ENCODE data around the gene SPRY4. TPM values are rescaled to one million over a fixed set of nuclear protein-coding genes. Genes with fewer than 3 reads are reported as not detected.
A peak's percentile ranks its signal among the peaks of the same experiment; 100 is the strongest.

SPRY4 gene
- total RNA-seq, 1 donor from 2014 or later, result 14.8 TPM

DNA sequence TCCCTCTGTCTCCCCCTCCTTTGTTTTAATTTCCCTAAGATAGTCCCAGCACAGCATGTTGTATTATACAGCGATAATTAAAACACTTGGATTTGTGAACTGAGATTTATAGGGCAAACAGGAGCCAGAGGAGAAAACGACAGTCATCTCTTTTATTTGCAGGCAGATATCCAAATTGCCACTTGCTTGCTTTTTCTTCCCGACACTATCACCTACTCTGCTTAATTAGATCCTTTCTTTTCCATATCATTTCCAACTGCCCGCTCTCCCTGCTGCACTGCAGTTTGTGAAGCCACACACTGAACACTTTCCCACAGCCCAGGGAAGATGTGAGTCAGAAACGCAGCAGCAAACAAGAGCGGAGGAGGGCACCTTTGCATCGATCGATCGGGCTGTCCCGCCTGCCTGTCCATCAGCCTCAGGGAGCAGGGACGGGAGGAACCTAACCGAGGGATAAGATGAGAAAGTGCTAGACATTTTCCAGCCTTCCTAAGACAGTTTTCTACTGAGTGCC, 35.8 kb upstream of the SPRY4 start:
- peak overlapping the region; percentile 17 for H3K4me3 Mint-ChIP-seq (ENCODE audit: low read depth)
- H3K4me1 Mint-ChIP-seq (ENCODE audit: low read depth), result peaks cover 20% of the 10 kb centered on the region
- H3K27me3 Mint-ChIP-seq, result no peaks in the 10 kb centered on the region
- H3K36me3 Mint-ChIP-seq (ENCODE audit: insufficient read depth), result no peaks in the 10 kb centered on the region
- no peaks in the 10 kb centered on the region for H3K9me3 Mint-ChIP-seq (ENCODE audit: low read depth)
- TF ChIP-seq, protein P1, sequence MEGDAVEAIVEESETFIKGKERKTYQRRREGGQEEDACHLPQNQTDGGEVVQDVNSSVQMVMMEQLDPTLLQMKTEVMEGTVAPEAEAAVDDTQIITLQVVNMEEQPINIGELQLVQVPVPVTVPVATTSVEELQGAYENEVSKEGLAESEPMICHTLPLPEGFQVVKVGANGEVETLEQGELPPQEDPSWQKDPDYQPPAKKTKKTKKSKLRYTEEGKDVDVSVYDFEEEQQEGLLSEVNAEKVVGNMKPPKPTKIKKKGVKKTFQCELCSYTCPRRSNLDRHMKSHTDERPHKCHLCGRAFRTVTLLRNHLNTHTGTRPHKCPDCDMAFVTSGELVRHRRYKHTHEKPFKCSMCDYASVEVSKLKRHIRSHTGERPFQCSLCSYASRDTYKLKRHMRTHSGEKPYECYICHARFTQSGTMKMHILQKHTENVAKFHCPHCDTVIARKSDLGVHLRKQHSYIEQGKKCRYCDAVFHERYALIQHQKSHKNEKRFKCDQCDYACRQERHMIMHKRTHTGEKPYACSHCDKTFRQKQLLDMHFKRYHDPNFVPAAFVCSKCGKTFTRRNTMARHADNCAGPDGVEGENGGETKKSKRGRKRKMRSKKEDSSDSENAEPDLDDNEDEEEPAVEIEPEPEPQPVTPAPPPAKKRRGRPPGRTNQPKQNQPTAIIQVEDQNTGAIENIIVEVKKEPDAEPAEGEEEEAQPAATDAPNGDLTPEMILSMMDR (IDR thresholded peaks at IDR 0.05; ENCODE audit: unreplicated experiment), result no peak
- peak overlapping the region; percentile 67 for H3K27ac Mint-ChIP-seq
- peak; percentile 46 for DNase-seq (ENCODE audit: low spot score, unreplicated experiment)

DNA sequence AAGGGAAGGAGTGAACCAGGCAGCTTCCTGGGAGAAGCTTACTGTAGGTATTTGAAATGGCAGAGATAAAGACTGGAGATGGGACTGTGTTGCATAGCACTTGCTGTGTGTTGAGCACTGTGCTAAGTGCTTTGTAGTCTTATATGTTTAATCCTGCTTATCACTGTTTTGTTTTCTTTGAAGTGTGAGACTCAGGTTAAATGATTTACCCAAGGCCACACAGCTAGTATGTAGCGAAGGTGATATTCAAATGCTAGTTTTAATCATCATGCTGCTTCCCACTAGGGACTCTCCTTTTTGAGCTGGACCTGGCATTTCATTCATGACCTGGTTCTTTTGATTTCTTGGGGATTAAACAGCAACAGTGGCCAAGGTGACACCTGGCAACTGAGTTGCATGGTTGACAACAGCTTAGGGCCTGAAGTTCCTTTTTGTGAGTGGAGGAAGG, 35.3 kb upstream of the SPRY4 start:
- no peak for DNase-seq (ENCODE audit: low spot score, unreplicated experiment)
- no peaks in the 10 kb centered on the region for H3K36me3 Mint-ChIP-seq (ENCODE audit: insufficient read depth)
- no peak overlapping the region for H3K4me3 Mint-ChIP-seq (ENCODE audit: low read depth)
- TF ChIP-seq, protein P1 (IDR thresholded peaks at IDR 0.05; ENCODE audit: unreplicated experiment), result no peak
- H3K27ac Mint-ChIP-seq, result peak overlapping the region; percentile 9
- H3K27me3 Mint-ChIP-seq, result no peaks in the 10 kb centered on the region
- no peaks in the 10 kb centered on the region for H3K9me3 Mint-ChIP-seq (ENCODE audit: low read depth)
- H3K4me1 Mint-ChIP-seq (ENCODE audit: low read depth), result peaks cover 20% of the 10 kb centered on the region

DNA sequence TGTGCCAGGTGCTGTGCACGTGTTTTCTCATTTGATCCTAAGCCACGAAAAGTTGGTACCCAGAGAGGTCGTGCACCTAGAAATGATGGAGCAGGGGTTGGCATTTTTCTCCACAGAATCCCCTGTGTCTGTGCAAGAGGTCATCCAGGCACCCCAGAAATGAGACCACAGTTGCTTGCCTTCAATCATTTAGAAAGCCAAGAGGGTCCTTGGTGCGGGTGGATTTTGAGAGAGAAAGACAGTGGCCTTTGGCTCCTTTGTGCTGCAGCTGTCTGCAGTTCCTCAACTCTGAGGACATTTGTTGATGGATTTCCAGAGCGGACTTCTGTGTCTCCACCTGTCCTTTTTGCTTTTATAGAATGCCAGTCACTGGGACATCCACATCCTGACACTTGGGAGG, 33.8 kb upstream of the SPRY4 start:
- H3K4me3 Mint-ChIP-seq (ENCODE audit: low read depth), result no peak overlapping the region
- peaks cover 20% of the 10 kb centered on the region for H3K4me1 Mint-ChIP-seq (ENCODE audit: low read depth)
- TF ChIP-seq, protein P1 (IDR thresholded peaks at IDR 0.05; ENCODE audit: unreplicated experiment), result no peak
- DNase-seq (ENCODE audit: low spot score, unreplicated experiment), result no peak
- H3K9me3 Mint-ChIP-seq (ENCODE audit: low read depth), result no peaks in the 10 kb centered on the region
- H3K36me3 Mint-ChIP-seq (ENCODE audit: insufficient read depth), result no peaks in the 10 kb centered on the region
- no peaks in the 10 kb centered on the region for H3K27me3 Mint-ChIP-seq
- no peak overlapping the region for H3K27ac Mint-ChIP-seq

DNA sequence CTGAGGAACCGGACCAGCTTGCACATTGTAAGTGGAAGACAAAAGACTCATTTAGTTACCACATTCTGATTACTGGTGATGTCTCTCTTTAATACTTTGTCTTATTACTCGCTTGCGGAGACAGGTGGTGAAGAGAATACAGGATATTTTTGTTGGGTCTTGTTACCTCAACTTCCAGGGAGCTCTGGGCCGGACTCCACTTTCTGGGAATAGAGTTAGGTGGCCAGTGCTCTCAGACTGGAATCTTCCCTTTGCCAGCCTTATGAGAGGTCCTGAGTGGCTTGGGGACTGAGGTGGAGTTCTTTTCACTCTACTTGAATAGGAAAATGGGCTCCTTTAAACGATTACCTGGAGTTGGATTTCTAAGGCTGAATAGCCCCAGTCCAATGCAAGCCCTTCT, 33.3 kb upstream of the SPRY4 start:
- H3K4me1 Mint-ChIP-seq (ENCODE audit: low read depth), result peaks cover 22% of the 10 kb centered on the region
- no peaks in the 10 kb centered on the region for H3K36me3 Mint-ChIP-seq (ENCODE audit: insufficient read depth)
- TF ChIP-seq, protein P1 (IDR thresholded peaks at IDR 0.05; ENCODE audit: unreplicated experiment), result no peak
- DNase-seq (ENCODE audit: low spot score, unreplicated experiment), result no peak
- H3K27me3 Mint-ChIP-seq, result no peaks in the 10 kb centered on the region
- H3K4me3 Mint-ChIP-seq (ENCODE audit: low read depth), result peak overlapping the region; percentile 73
- H3K27ac Mint-ChIP-seq, result peak overlapping the region; percentile 91
- H3K9me3 Mint-ChIP-seq (ENCODE audit: low read depth), result no peaks in the 10 kb centered on the region

DNA sequence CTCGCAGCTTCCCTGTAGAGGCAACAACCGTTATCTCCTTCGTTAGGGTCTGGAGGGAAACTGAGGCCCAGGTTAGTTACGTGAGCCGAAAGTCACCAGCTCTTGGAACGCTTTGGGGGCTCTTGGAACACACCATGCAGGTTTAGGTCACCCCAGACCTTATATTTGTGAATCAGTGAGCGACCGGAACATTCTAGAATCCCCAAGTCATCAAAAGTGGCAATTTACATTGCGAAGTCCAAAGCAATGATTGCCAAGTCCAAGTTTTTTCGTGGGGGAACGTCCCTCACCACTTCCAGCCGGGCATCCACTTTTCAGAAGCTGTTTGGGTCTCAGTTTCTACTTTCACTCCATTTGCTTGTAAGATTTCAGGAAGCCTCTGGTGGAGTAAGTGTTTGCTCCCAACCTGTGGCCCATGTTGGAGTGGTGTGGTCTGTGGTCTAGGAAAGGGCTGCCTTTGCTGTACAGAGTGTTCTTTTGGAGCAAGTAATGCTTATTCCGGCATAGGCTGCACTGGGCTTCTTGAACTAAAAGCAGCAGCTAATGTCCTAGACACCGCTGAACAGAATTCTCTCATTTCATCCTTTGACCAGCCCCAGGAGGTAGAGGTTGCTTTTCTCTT, 32.8 kb upstream of the SPRY4 start:
- H3K4me3 Mint-ChIP-seq (ENCODE audit: low read depth), result peak overlapping the region; percentile 73
- H3K27ac Mint-ChIP-seq, result peak overlapping the region; percentile 91
- H3K4me1 Mint-ChIP-seq (ENCODE audit: low read depth), result peaks cover 20% of the 10 kb centered on the region

More for the DNA sequence above, 32.8 kb upstream of the SPRY4 start:
- Mint-ChIP-seq H3K9me3 (ENCODE audit: low read depth) (no peaks in the 10 kb centered on the region), H3K36me3 (ENCODE audit: insufficient read depth) (no peaks in the 10 kb centered on the region), H3K27me3 (no peaks in the 10 kb centered on the region)
- DNase-seq (ENCODE audit: low spot score, unreplicated experiment), result no peak
- TF ChIP-seq, protein P1 (IDR thresholded peaks at IDR 0.05; ENCODE audit: unreplicated experiment), result no peak

Data from progenitor cell of endocrine pancreas (in vitro differentiated cells).